Neuron (in vitro differentiated cells): Measurements from ENCODE around the gene OR4E1.
"Not testable (repeated sequence)": the region's sequence is repeated elsewhere in the genome, so short reads cannot be mapped to it uniquely, and the experiment has no call there.

Experiments
- H2AFZ ChIP-seq: one replicate; pipeline ENCODE4 v1.6.1; 2013; ENCODE audit warnings: low read depth, mild to moderate bottlenecking, inconsistent platforms, low read length, moderate library complexity
- H3K27me3 ChIP-seq: one replicate; pipeline ENCODE4 v1.6.1; 2013; ENCODE audit warnings: low read length; ENCODE audit not compliant: insufficient read depth
- H3K36me3 ChIP-seq: one replicate; pipeline ENCODE4 v1.6.1; 2013; ENCODE audit warnings: low read length; ENCODE audit not compliant: insufficient read depth
- H3K4me1 ChIP-seq: one replicate; pipeline ENCODE4 v1.6.1; 2013; ENCODE audit warnings: low read length; ENCODE audit not compliant: insufficient read depth
- H3K4me3 ChIP-seq: 2 replicates; pipeline ENCODE4 v1.5.1; 2013; ENCODE audit warnings: mild to moderate bottlenecking, low read length, moderate library complexity
- H3K9me3 ChIP-seq: one replicate; pipeline ENCODE4 v1.6.1; 2013; ENCODE audit warnings: low read length

The OR4E1 gene, protein sequence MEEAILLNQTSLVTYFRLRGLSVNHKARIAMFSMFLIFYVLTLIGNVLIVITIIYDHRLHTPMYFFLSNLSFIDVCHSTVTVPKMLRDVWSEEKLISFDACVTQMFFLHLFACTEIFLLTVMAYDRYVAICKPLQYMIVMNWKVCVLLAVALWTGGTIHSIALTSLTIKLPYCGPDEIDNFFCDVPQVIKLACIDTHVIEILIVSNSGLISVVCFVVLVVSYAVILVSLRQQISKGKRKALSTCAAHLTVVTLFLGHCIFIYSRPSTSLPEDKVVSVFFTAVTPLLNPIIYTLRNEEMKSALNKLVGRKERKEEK

DNA sequence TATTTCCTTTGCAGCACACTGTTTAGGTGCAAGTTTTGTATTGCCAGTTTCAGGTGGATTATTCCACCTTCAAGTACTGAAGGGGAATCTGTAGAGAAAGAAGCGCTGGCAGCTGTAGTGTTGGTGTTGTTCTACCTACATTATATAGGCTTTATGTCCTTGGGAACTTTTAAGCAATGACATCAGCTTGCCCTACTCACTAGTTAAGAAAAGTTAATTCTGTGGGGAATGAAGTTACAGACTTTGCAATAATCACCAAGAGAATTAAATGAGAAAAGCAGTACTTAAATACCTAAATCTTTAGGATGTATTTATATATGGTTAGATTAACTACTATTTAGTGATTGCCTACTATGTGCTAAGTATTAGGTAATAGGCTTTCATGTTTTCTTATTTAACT, at the start of gene OR4E1:
TSS of gene OR4E1 (minus strand) at position 101 of the 400 bp plus-strand sequence. CDS start 2,883 bp downstream, outside the sequence.
- Histone ChIP-seq H3K4me3 (no peak within 1 kb of the TSS), H3K9me3 (no peaks in the 10 kb centered on the region), H3K4me1 (no peaks in the 10 kb centered on the region), H3K36me3 (no peaks in the 10 kb centered on the region), H3K27me3 (no peaks in the 10 kb centered on the region), H2AFZ (no peak within 1 kb of the TSS)

DNA sequence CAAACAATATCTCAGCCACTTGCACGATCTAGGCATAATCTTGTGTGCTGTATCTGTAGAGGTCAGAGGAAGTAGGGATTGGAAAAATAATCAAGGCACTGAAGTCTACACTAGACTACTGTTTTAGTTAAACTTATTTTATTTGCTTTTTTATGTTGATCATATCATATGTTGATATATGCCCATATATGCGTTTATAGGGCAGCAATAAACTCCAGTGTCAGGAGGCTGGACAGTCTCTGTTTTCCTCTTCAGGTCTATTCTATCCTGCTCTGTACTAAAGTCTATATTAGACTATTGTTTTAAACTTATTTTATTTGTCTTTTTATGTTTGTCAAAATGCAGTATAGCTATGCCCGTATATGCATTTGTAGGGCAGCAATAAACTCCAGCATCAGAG, 47.9 kb upstream of the OR4E1 start:
- Histone ChIP-seq H3K36me3 (no peaks in the 10 kb centered on the region), H3K9me3 (no peaks in the 10 kb centered on the region), H2AFZ (no peak overlapping the region), H3K4me1 (no peaks in the 10 kb centered on the region), H3K4me3 (no peak overlapping the region), H3K27me3 (no peaks in the 10 kb centered on the region)

DNA sequence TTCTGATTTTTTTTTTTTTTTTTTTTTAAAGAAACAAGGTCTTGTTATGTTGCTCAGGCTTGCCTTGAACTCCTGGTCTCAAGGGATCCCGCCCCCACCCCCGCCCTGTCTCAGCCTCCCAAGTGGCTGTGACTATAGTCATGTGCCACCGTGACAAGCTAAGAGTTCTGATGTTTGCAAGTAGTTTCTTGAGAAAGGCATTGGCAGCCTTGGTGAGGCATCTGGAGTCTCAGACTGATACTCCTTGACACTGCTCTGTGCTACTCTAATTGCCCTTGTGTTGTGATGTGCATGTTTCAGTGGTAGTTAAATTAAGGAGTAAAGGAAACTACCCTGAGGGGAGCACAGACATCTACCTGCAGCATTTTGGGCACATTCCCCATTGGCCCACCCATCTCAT, 46.2 kb upstream of the OR4E1 start:
- Histone ChIP-seq H3K4me1 (no peaks in the 10 kb centered on the region), H3K4me3 (no peak overlapping the region), H3K9me3 (no peaks in the 10 kb centered on the region), H3K27me3 (no peaks in the 10 kb centered on the region), H2AFZ (no peak overlapping the region), H3K36me3 (no peaks in the 10 kb centered on the region)

- Histone ChIP-seq H3K4me3 (no peak overlapping the region), H3K27me3 (no peaks in the 10 kb centered on the region), H3K9me3 (no peaks in the 10 kb centered on the region), H3K36me3 (no peaks in the 10 kb centered on the region), H2AFZ (no peak overlapping the region), H3K4me1 (no peaks in the 10 kb centered on the region)
These were observed 40.8 kb upstream of the OR4E1 start for GRCh38 chr14:21714318-21714929.

- H3K36me3 ChIP-seq = no peaks in the 10 kb centered on the region
- H3K4me3 ChIP-seq = no peak overlapping the region
- H3K27me3 ChIP-seq = no peaks in the 10 kb centered on the region
- no peaks in the 10 kb centered on the region for H3K4me1 ChIP-seq
- no peaks in the 10 kb centered on the region for H3K9me3 ChIP-seq
- no peak overlapping the region for H2AFZ ChIP-seq
These were observed 38.4 kb upstream of the OR4E1 start for GRCh38 chr14:21712036-21712435.

DNA sequence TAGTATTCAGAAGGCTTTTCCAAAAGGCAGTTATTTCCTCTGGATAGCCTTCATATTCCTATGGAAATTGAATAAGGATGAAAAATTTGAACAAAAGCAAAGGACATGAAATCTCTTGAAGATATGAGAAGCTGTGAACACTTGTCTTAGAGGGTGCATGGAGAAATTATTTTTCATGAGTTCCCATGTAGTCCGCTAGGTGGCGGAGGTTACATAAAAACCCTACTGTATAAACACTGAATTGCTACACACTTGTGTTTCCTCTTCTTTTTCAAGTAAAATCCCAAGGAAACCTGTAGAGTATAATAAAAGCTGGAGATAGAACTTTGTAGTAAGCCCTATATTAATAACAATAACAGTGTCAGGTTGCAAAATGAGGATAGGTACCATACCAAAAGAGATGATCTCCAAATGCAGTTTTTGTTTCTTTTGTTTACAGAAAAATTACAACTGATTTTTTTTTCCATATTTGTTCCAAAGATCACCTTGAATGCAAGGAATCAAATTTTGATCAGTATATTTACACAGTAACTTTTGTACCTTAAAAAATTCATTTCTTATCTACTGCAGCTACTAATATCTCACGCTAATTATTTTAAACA, 37.8 kb upstream of the OR4E1 start:
- no peaks in the 10 kb centered on the region for H3K9me3 ChIP-seq
- H3K27me3 ChIP-seq = no peaks in the 10 kb centered on the region
- H3K4me1 ChIP-seq = no peaks in the 10 kb centered on the region
- no peak overlapping the region for H2AFZ ChIP-seq
- no peaks in the 10 kb centered on the region for H3K36me3 ChIP-seq
- H3K4me3 ChIP-seq = no peak overlapping the region

DNA sequence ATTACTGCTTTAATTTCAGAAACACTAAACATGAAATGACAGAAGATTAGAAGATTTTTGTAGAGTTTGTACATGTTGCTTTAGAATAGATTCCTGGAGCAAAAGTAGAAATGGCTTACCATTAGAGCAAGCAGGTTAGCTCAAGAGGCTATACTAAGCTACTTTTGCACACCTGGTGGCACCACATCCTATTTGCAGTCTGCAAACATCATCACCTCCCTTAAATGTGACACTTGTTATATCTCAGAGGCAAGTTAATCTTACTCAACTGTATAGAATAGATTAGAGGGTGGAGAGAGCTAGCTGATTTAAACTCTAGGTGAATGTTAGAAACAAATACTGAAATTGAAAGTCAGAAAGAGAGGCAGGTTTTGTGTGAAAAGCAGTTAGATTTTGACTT, 30.7 kb upstream of the OR4E1 start:
- H3K27me3 ChIP-seq = no peaks in the 10 kb centered on the region
- H3K9me3 ChIP-seq = no peaks in the 10 kb centered on the region
- no peaks in the 10 kb centered on the region for H3K4me1 ChIP-seq
- H2AFZ ChIP-seq = no peak overlapping the region
- H3K36me3 ChIP-seq = no peaks in the 10 kb centered on the region
- H3K4me3 ChIP-seq = no peak overlapping the region

- Histone ChIP-seq H3K4me3 (no peak overlapping the region), H3K27me3 (no peaks in the 10 kb centered on the region), H3K9me3 (no peaks in the 10 kb centered on the region), H3K4me1 (no peaks in the 10 kb centered on the region), H3K36me3 (no peaks in the 10 kb centered on the region), H2AFZ (no peak overlapping the region)
These were observed 30.0 kb upstream of the OR4E1 start for GRCh38 chr14:21703357-21704326.

DNA sequence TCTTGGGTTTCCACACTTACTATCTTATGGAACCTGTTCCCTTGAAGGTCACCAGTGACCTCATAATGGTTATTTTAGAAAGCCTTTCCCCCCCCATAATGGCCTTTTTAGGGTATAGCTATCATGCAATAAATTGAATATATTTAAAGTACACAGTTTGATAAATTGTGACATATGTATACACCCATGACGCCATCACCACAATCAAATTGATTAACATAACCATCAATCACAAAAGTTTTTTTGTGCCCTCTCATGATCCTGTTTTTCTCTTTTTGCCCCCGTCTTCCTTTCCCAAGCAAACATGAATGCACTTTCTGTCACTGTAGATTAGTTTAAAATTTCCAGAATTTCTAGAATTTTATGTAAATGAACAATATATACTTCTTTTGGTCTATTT, 28.7 kb upstream of the OR4E1 start:
- H2AFZ ChIP-seq = no peak overlapping the region
- H3K4me3 ChIP-seq = no peak overlapping the region
- no peaks in the 10 kb centered on the region for H3K27me3 ChIP-seq
- H3K4me1 ChIP-seq = no peaks in the 10 kb centered on the region
- no peaks in the 10 kb centered on the region for H3K36me3 ChIP-seq
- no peaks in the 10 kb centered on the region for H3K9me3 ChIP-seq

GRCh38 chr14:21699551-21699950, 25.9 kb upstream of the OR4E1 start:
- Histone ChIP-seq H2AFZ (no peak overlapping the region), H3K36me3 (no peaks in the 10 kb centered on the region), H3K9me3 (no peaks in the 10 kb centered on the region), H3K4me1 (no peaks in the 10 kb centered on the region), H3K27me3 (no peaks in the 10 kb centered on the region), H3K4me3 (no peak overlapping the region)

DNA sequence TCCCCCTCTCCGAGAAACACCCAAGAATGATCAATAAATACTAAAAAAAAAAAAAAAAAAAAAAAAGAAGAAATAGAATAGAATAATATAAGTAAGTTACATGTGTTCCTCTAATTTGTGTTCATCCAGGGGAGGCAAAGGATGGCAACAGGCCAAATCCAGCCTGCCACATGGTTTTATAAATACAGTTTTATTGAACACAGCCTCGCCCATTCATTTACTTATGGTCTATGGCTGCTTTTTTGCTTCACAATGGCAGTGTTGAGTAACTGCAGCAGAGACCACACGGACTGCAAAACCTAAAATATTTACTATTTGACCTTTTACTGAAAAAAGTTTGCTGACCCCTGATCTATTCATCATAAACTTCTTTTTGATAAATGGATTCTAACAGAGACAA, 24.9 kb upstream of the OR4E1 start:
- not testable (repeated sequence) for H3K9me3 ChIP-seq, H3K4me3 ChIP-seq

DNA sequence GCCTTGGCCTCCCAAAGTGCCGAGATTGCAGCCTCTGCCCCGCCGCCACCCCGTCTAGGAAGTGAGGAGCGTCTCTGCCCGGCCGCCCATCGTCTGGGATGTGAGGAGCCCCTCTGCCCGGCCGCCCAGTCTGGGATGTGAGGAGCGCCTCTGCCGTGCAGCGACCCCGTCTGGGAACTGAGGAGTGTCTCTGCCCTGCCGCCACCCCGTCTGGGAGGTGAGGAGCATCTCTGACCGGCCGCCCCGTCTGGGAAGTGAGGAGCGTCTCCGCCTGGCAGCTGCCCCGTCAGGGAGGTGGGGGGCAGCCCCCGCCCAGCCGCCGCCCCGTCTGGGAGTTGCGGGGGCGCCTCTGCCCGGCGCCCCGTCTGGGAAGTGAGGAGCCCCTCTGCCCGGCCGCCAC, 24.0 kb upstream of the OR4E1 start:
- not testable (repeated sequence) for H2AFZ ChIP-seq, H3K9me3 ChIP-seq, H3K36me3 ChIP-seq, H3K4me1 ChIP-seq, H3K4me3 ChIP-seq, H3K27me3 ChIP-seq

More for the DNA sequence above, 24.9 kb upstream of the OR4E1 start:
- H2AFZ ChIP-seq, H3K4me1 ChIP-seq, H3K27me3 ChIP-seq, H3K36me3 ChIP-seq: not testable (repeated sequence)

GRCh38 chr14:21694425-21694824, 20.8 kb upstream of the OR4E1 start:
- H3K36me3 ChIP-seq = no peaks in the 10 kb centered on the region
- no peaks in the 10 kb centered on the region for H3K9me3 ChIP-seq
- no peaks in the 10 kb centered on the region for H3K27me3 ChIP-seq
- H2AFZ ChIP-seq = no peak overlapping the region
- H3K4me1 ChIP-seq = no peaks in the 10 kb centered on the region
- no peak overlapping the region for H3K4me3 ChIP-seq
